ENCODE results near the gene HSPA12A. TPM values are rescaled to one million over a fixed set of nuclear protein-coding genes. Genes with fewer than 3 reads are reported as not detected.

HSPA12A gene
- total RNA-seq, 2 donors from 2014 or later, result 5.7 to 19.4 TPM

DNA sequence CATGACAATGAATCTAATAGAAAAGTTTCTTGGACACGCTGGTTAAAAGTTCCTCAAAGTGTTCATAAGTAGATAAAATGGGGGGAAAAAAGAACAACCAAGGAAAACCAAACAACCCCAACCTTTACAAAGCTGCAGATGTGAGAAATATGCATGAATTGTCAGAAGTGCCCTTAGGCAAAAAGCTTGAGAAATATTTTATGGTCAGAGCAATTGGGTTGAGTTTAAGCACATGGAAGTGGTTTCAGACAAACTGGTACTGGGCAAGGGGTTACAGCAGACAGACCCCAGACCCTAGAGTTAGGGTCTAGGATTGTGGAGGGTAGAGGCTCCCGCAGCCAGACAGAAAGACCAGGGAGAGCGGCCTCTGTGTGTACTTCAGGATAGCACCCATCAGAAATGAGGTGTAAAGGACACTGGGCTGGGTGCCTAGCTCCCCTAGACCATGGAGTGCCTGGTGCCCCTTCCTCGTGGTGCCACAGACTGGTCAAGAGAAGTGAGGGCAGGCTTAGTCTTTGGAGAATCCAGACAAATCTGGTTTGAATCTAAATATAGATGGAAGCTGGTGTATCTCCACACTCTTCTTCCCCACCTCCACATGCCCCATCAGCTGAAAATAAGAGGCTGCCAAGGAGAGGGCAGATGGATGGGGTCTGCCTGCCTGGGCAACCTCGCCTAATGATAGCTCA lies 84.4 kb downstream of the HSPA12A start:
- Histone ChIP-seq H3K4me3 (no peak overlapping the region), H3K9me3 (no peaks in the 10 kb centered on the region), H3K4me1 (replicated peaks) (no peaks in the 10 kb centered on the region), H3K36me3 (no peaks in the 10 kb centered on the region), H3K27ac (no peak overlapping the region), H3K27me3 (replicated peaks; ENCODE audit: insufficient read depth) (no peaks in the 10 kb centered on the region)
- TF ChIP-seq POLR2AphosphoS5 (IDR thresholded peaks at IDR 0.05) (no peak), POLR2A (IDR thresholded peaks at IDR 0.05) (no peak), CTCF (IDR thresholded peaks at IDR 0.05) (no peak)
- no peak for DNase-seq (ENCODE audit: low spot score)
- intact Hi-C loops (cut with DNase I), result no loop called here
- WGBS, result 79% methylated on average over 5 of the region's 5 CpGs

DNA sequence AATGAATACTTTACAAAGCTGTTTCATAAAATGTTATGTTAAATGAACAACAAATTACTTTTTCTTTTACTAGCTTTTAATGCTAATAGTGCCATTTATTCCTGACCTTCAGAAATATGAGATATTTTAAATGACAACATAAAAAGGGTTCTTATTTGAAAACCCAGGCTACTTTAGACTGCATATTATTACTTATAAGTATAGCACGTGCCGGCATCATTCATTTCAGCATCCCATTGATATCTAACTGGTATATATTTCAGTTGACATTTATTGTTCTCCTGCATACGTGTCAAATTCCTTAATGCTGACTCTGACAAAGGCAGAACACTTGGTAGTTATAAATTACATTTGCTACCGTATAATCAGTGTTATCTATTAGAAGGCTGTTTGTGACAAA lies 86.3 kb downstream of the HSPA12A start:
- Histone ChIP-seq H3K36me3 (no peaks in the 10 kb centered on the region), H3K27me3 (replicated peaks; ENCODE audit: insufficient read depth) (no peaks in the 10 kb centered on the region), H3K9me3 (no peaks in the 10 kb centered on the region), H3K27ac (no peak overlapping the region), H3K4me3 (no peak overlapping the region), H3K4me1 (replicated peaks) (no peaks in the 10 kb centered on the region)
- DNase-seq (ENCODE audit: low spot score), result no peak
- intact Hi-C loops (cut with DNase I), result no loop called here
- WGBS, result 47% methylated on average over 4 of the region's 4 CpGs
- TF ChIP-seq POLR2AphosphoS5 (IDR thresholded peaks at IDR 0.05) (no peak), POLR2A (IDR thresholded peaks at IDR 0.05) (no peak), CTCF (IDR thresholded peaks at IDR 0.05) (no peak)

GRCh38 chr10:116655568-116655967 lies 86.8 kb downstream of the HSPA12A start:
- DNase-seq (ENCODE audit: low spot score), result no peak
- TF ChIP-seq POLR2AphosphoS5 (IDR thresholded peaks at IDR 0.05) (no peak), CTCF (IDR thresholded peaks at IDR 0.05) (no peak), POLR2A (IDR thresholded peaks at IDR 0.05) (no peak)
- Histone ChIP-seq H3K27ac (no peak overlapping the region), H3K4me3 (no peak overlapping the region), H3K36me3 (no peaks in the 10 kb centered on the region), H3K9me3 (no peaks in the 10 kb centered on the region), H3K27me3 (replicated peaks; ENCODE audit: insufficient read depth) (no peaks in the 10 kb centered on the region), H3K4me1 (replicated peaks) (no peaks in the 10 kb centered on the region)
- intact Hi-C loops (cut with DNase I), result no loop called here
- WGBS, result 26% methylated on average over 2 of the region's 2 CpGs

GRCh38 chr10:116654816-116655215 lies 87.5 kb downstream of the HSPA12A start:
- intact Hi-C loops (cut with DNase I), result no loop called here
- 56% methylated on average over 4 of the region's 4 CpGs for WGBS

More at GRCh38 chr10:116654816-116655215, 87.5 kb downstream of the HSPA12A start:
- H3K36me3 ChIP-seq, result no peaks in the 10 kb centered on the region
- no peaks in the 10 kb centered on the region for H3K9me3 ChIP-seq
- H3K27me3 ChIP-seq (replicated peaks; ENCODE audit: insufficient read depth), result no peaks in the 10 kb centered on the region
- TF ChIP-seq CTCF (IDR thresholded peaks at IDR 0.05), result no peak
- TF ChIP-seq POLR2AphosphoS5 (IDR thresholded peaks at IDR 0.05), result no peak
- no peak for TF ChIP-seq POLR2A (IDR thresholded peaks at IDR 0.05)
- no peaks in the 10 kb centered on the region for H3K4me1 ChIP-seq (replicated peaks)
- no peak overlapping the region for H3K4me3 ChIP-seq
- no peak overlapping the region for H3K27ac ChIP-seq
- no peak for DNase-seq (ENCODE audit: low spot score)

Measured in prostate gland (tissue), 2 donors.